ENCODE measurements around the gene DEFB110. TPM values are rescaled to one million over a fixed set of nuclear protein-coding genes. Genes with fewer than 3 reads are reported as not detected.

The DEFB110 gene
- not detected for total RNA-seq (ENCODE audit: unreplicated experiment)
- long read RNA-seq, result 0 reads

- Mint-ChIP-seq H3K27ac (ENCODE audit: unreplicated experiment) (no peak within 1 kb of the TSS), H3K4me3 (ENCODE audit: unreplicated experiment) (no peak within 1 kb of the TSS), H3K27me3 (ENCODE audit: unreplicated experiment) (no peaks in the 10 kb centered on the region), H3K36me3 (ENCODE audit: low read depth, unreplicated experiment) (no peaks in the 10 kb centered on the region), H3K4me1 (ENCODE audit: unreplicated experiment) (no peaks in the 10 kb centered on the region), H3K9me3 (ENCODE audit: unreplicated experiment) (no peaks in the 10 kb centered on the region)
- no peak for TF ChIP-seq CTCF (IDR thresholded peaks at IDR 0.05; ENCODE audit: unreplicated experiment)
- DNase-seq (ENCODE audit: low spot score), result no peak
Measured at GRCh38 chr6:50021894-50022293, at the start of gene DEFB110. TSS of gene DEFB110 (minus strand) at chr6:50021994. CDS start at chr6:50021935, 59 bp downstream.

GRCh38 chr6:50070101-50070500 lies 48.3 kb upstream of the DEFB110 start:
- Mint-ChIP-seq H3K27me3 (ENCODE audit: unreplicated experiment) (no peaks in the 10 kb centered on the region), H3K4me3 (ENCODE audit: unreplicated experiment) (no peak overlapping the region), H3K9me3 (ENCODE audit: unreplicated experiment) (no peaks in the 10 kb centered on the region), H3K4me1 (ENCODE audit: unreplicated experiment) (no peaks in the 10 kb centered on the region), H3K36me3 (ENCODE audit: low read depth, unreplicated experiment) (no peaks in the 10 kb centered on the region), H3K27ac (ENCODE audit: unreplicated experiment) (no peak overlapping the region)
- TF ChIP-seq CTCF (IDR thresholded peaks at IDR 0.05; ENCODE audit: unreplicated experiment), result no peak
- DNase-seq (ENCODE audit: low spot score), result no peak

GRCh38 chr6:50062051-50062450 lies 40.3 kb upstream of the DEFB110 start:
- no peaks in the 10 kb centered on the region for H3K27me3 Mint-ChIP-seq (ENCODE audit: unreplicated experiment)
- DNase-seq (ENCODE audit: low spot score), result peak; percentile 23
- no peak overlapping the region for H3K4me3 Mint-ChIP-seq (ENCODE audit: unreplicated experiment)
- H3K27ac Mint-ChIP-seq (ENCODE audit: unreplicated experiment), result no peak overlapping the region
- peak; percentile 65 for TF ChIP-seq CTCF (IDR thresholded peaks at IDR 0.05; ENCODE audit: unreplicated experiment)
- H3K36me3 Mint-ChIP-seq (ENCODE audit: low read depth, unreplicated experiment), result no peaks in the 10 kb centered on the region
- no peaks in the 10 kb centered on the region for H3K4me1 Mint-ChIP-seq (ENCODE audit: unreplicated experiment)
- no peaks in the 10 kb centered on the region for H3K9me3 Mint-ChIP-seq (ENCODE audit: unreplicated experiment)

- no peak for DNase-seq (ENCODE audit: low spot score)
- Mint-ChIP-seq H3K27me3 (ENCODE audit: unreplicated experiment) (no peaks in the 10 kb centered on the region), H3K4me3 (ENCODE audit: unreplicated experiment) (no peak overlapping the region), H3K4me1 (ENCODE audit: unreplicated experiment) (no peaks in the 10 kb centered on the region), H3K27ac (ENCODE audit: unreplicated experiment) (no peak overlapping the region), H3K9me3 (ENCODE audit: unreplicated experiment) (no peaks in the 10 kb centered on the region), H3K36me3 (ENCODE audit: low read depth, unreplicated experiment) (no peaks in the 10 kb centered on the region)
- no peak for TF ChIP-seq CTCF (IDR thresholded peaks at IDR 0.05; ENCODE audit: unreplicated experiment)
Measured at GRCh38 chr6:50056242-50056641, 34.4 kb upstream of the DEFB110 start.

- no peak within 1 kb of the TSS for H3K27ac Mint-ChIP-seq (ENCODE audit: unreplicated experiment)
- no peaks in the 10 kb centered on the region for H3K9me3 Mint-ChIP-seq (ENCODE audit: unreplicated experiment)
- H3K4me1 Mint-ChIP-seq (ENCODE audit: unreplicated experiment), result no peaks in the 10 kb centered on the region
- no peak for TF ChIP-seq CTCF (IDR thresholded peaks at IDR 0.05; ENCODE audit: unreplicated experiment)
- no peak within 1 kb of the TSS for H3K4me3 Mint-ChIP-seq (ENCODE audit: unreplicated experiment)
- H3K27me3 Mint-ChIP-seq (ENCODE audit: unreplicated experiment), result no peaks in the 10 kb centered on the region
- no peak for DNase-seq (ENCODE audit: low spot score)
- no peaks in the 10 kb centered on the region for H3K36me3 Mint-ChIP-seq (ENCODE audit: low read depth, unreplicated experiment)
Measured at GRCh38 chr6:50049829-50050228, 28.0 kb upstream of the DEFB110 start, which contains the start of gene DEFB112. TSS of gene DEFB112 (minus strand) at chr6:50049929. CDS start at chr6:50049869, 60 bp downstream.
